Measurements from ENCODE around the gene CAMK2A. TPM values are rescaled to one million over a fixed set of nuclear protein-coding genes. Genes with fewer than 3 reads are reported as not detected.

Gene CAMK2A
- total RNA-seq, 1 donor from 2014 or later: 4.0 TPM

DNA sequence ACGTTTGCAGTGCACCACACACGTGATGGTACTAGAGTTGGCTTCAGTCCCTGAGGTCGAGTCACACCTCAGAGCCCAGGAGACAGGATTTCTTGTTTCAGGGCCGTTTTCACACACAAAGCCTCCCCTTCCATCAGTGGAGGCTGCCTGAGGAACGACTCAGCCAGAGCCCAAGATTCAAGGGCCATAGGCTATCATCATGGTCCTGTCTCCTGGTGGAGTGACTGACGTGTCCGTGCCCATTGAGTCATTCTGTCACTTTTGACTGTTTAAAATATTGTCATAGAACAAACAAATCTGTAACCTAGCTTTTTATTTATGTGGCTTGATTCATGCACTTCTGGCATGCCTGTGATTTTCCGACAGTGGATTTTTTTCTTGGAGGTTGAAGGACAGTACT, 28.3 kb downstream of the CAMK2A start:
- Mint-ChIP-seq H3K27ac (no peak overlapping the region), H3K4me3 (no peak overlapping the region), H3K27me3 (ENCODE audit: low read depth) (no peaks in the 10 kb centered on the region), H3K4me1 (no peaks in the 10 kb centered on the region), H3K36me3 (no peaks in the 10 kb centered on the region), H3K9me3 (no peaks in the 10 kb centered on the region)
- DNase-seq (ENCODE audit: low spot score in 2 of 2, unreplicated experiment in 2 of 2): no peak
- TF ChIP-seq CTCF (IDR thresholded peaks at IDR 0.05; ENCODE audit: unreplicated experiment): no peak

DNA sequence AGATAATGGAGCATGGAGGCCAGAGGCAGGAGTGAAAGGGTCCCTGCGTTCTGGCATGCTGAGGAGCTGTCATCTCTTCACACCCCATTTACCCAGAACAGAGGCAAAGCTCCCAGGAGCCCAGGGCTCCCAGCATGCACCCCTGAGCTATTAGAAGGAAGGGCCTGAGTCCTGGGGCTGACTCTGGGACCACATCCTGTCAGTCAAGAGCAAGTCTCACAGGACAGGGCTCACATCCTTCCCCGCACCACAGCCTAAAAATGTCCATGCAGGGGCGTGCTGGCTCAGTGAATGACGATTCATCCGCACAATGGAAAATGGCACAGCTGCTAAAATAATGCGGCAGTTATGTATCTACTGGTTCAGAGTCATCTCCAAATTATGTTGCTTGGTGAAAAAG, 31.4 kb downstream of the CAMK2A start:
- TF ChIP-seq CTCF (IDR thresholded peaks at IDR 0.05; ENCODE audit: unreplicated experiment): no peak
- Mint-ChIP-seq H3K36me3 (no peaks in the 10 kb centered on the region), H3K9me3 (no peaks in the 10 kb centered on the region), H3K4me3 (no peak overlapping the region), H3K4me1 (no peaks in the 10 kb centered on the region), H3K27me3 (ENCODE audit: low read depth) (no peaks in the 10 kb centered on the region), H3K27ac (no peak overlapping the region)
- no peak for DNase-seq (ENCODE audit: low spot score in 2 of 2, unreplicated experiment in 2 of 2)

- Mint-ChIP-seq H3K9me3 (no peaks in the 10 kb centered on the region), H3K4me3 (no peak overlapping the region), H3K27me3 (ENCODE audit: low read depth) (no peaks in the 10 kb centered on the region), H3K27ac (no peak overlapping the region), H3K4me1 (no peaks in the 10 kb centered on the region), H3K36me3 (no peaks in the 10 kb centered on the region)
- no peak for TF ChIP-seq CTCF (IDR thresholded peaks at IDR 0.05; ENCODE audit: unreplicated experiment)
- DNase-seq (ENCODE audit: low spot score in 2 of 2, unreplicated experiment in 2 of 2): no peak
These were observed 32.1 kb downstream of the CAMK2A start for GRCh38 chr5:150257424-150257823.

DNA sequence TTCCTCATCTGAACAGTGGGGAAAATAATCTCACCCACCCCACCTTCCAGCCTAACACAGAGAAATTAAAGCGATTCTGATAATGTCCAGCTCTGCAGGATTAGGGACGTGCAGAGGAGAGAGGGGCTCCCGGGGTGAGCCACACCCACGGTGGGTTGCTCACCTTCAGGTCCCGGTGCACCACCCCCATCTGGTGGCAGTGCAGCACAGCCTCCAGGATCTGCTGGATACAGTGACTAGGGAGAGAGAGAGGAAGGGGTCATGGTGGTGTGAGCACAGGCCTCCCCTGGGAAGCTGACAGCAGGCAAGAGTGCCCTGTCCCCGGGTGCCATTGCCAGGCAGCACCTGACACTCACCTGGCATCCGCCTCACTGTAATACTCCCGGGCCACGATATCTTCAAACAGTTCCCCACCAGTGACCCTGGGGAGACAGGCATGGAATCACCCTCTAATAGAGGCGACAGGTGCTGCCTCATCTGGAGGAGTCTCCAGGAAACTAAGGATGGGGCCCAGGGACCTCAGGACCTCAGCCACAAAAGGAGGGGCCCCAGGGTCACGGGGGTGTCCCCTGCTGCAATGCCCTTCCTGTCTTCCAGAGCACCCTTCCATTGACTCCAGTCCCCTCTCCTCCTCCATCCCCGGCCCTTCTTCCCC, 33.0 kb downstream of the CAMK2A start:
- H3K36me3 Mint-ChIP-seq: no peaks in the 10 kb centered on the region
- TF ChIP-seq CTCF (IDR thresholded peaks at IDR 0.05; ENCODE audit: unreplicated experiment): no peak
- no peak for DNase-seq (ENCODE audit: low spot score in 2 of 2, unreplicated experiment in 2 of 2)
- H3K27me3 Mint-ChIP-seq (ENCODE audit: low read depth): no peaks in the 10 kb centered on the region
- H3K4me1 Mint-ChIP-seq: no peaks in the 10 kb centered on the region
- H3K4me3 Mint-ChIP-seq: no peak overlapping the region
- H3K9me3 Mint-ChIP-seq: no peaks in the 10 kb centered on the region
- H3K27ac Mint-ChIP-seq: no peak overlapping the region

- Mint-ChIP-seq H3K27ac (no peak overlapping the region), H3K36me3 (no peaks in the 10 kb centered on the region), H3K4me1 (no peaks in the 10 kb centered on the region), H3K4me3 (no peak overlapping the region), H3K27me3 (ENCODE audit: low read depth) (no peaks in the 10 kb centered on the region), H3K9me3 (no peaks in the 10 kb centered on the region)
- no peak for DNase-seq (ENCODE audit: low spot score in 2 of 2, unreplicated experiment in 2 of 2)
- TF ChIP-seq CTCF (IDR thresholded peaks at IDR 0.05; ENCODE audit: unreplicated experiment): no peak
These were observed 33.7 kb downstream of the CAMK2A start for GRCh38 chr5:150255659-150256409.
